GM23248 (cell line): ENCODE results near the gene TMEM61.

Source experiments
- EZH2 ChIP-seq: fragments of 200-600 bp; sonication (generic); IDR thresholded peaks from 2 replicates; pipeline ENCODE4 v1.6.1; 2018; ENCODE audit warnings: antibody characterized with exemption, mild to moderate bottlenecking; ENCODE audit not compliant: insufficient read depth, poor library complexity, severe bottlenecking
- EZH2phosphoT487 ChIP-seq: fragments of 200-600 bp; sonication (generic); IDR thresholded peaks from 2 replicates; pipeline ENCODE4 v1.6.1; 2018; ENCODE audit warnings: antibody characterized with exemption, moderate library complexity, mild to moderate bottlenecking, low read depth; ENCODE audit not compliant: insufficient read depth

GRCh38 chr1:54944610-54945392 is 35.6 kb upstream of the TMEM61 start:
- TF ChIP-seq EZH2phosphoT487 (no peak), EZH2 (no peak)
